Fibroblast of the aortic adventitia (primary cell): Measurements from ENCODE around the gene CCNT1. TPM values are rescaled to one million over a fixed set of nuclear protein-coding genes. Genes with fewer than 3 reads are reported as not detected.
"Not testable (repeated sequence)": the region's sequence is repeated elsewhere in the genome, so short reads cannot be mapped to it uniquely, and the experiment has no call there.

Source experiments
- DNase-seq: peaks from one replicate; pipeline ENCODE4 v3.0.0-alpha.2; 2010; ENCODE audit warnings: low read depth
- H3K4me3 ChIP-seq: 2 replicates; pipeline ENCODE4 v1.5.1; 2011; ENCODE audit warnings: low read depth, mild to moderate bottlenecking, control low read depth, low read length, moderate library complexity
- CTCF ChIP-seq: IDR thresholded peaks from 2 replicates; pipeline ENCODE4 v1.5.1; 2011; ENCODE audit warnings: mild to moderate bottlenecking, low read length, control low read depth, inconsistent platforms; ENCODE audit not compliant: insufficient read depth
- total RNA-seq: library from RNA; depleted of rRNA; stranded (reverse); fragments of >200 nt; gene quantifications from 2 replicates; pipeline ENCODE4 v1.2.3, GENCODE V29; 2012; ENCODE audit warnings: low replicate concordance

Gene CCNT1
- total RNA-seq, 1 donor, result 34.3 TPM

GRCh38 chr12:48686037-48686595, 30.4 kb downstream of the CCNT1 start:
- DNase-seq, result no peak
- TF ChIP-seq CTCF, result no peak
- no peak overlapping the region for H3K4me3 ChIP-seq

- no peak for DNase-seq
- H3K4me3 ChIP-seq, result no peak overlapping the region
- TF ChIP-seq CTCF, result no peak
Measured at GRCh38 chr12:48683534-48683933, 33.0 kb downstream of the CCNT1 start.

- TF ChIP-seq CTCF, result no peak
Measured at GRCh38 chr12:48682927-48683326, 33.6 kb downstream of the CCNT1 start.

GRCh38 chr12:48682533-48682905, 34.0 kb downstream of the CCNT1 start:
- peak overlapping the region; percentile 75 for H3K4me3 ChIP-seq

More at GRCh38 chr12:48682927-48683326, 33.6 kb downstream of the CCNT1 start:
- H3K4me3 ChIP-seq, result no peak overlapping the region
- DNase-seq, result no peak

GRCh38 chr12:48681710-48682532, 34.6 kb downstream of the CCNT1 start, which contains the start of gene KANSL2:
TSS of gene KANSL2 (minus strand) at chr12:48682238. CDS start at chr12:48681632, 606 bp downstream.
- DNase-seq, result peak; percentile 98
- peak within 1 kb of the TSS; percentile 98 for H3K4me3 ChIP-seq
- TF ChIP-seq CTCF, result no peak

More at GRCh38 chr12:48682533-48682905, 34.0 kb downstream of the CCNT1 start:
- not testable (repeated sequence) for DNase-seq

GRCh38 chr12:48681399-48681709, 35.2 kb downstream of the CCNT1 start:
- peak overlapping the region; percentile 98 for H3K4me3 ChIP-seq
- DNase-seq, result no peak
- TF ChIP-seq CTCF, result no peak

- TF ChIP-seq CTCF, result no peak
- DNase-seq, result no peak
- peak overlapping the region; percentile 98 for H3K4me3 ChIP-seq
Measured at GRCh38 chr12:48680861-48681260, 35.6 kb downstream of the CCNT1 start.
